AG04450 (cell line): Measurements from ENCODE around the gene LYL1. TPM values are rescaled to one million over a fixed set of nuclear protein-coding genes. Genes with fewer than 3 reads are reported as not detected.

Experiments
- CTCF ChIA-PET: fragments of 300-600, 350-600 bp; formaldehyde crosslinking; extraction: SDS; loops from one replicate; lab custom pipeline; 2022; ENCODE audit warnings: antibody characterized with exemption, inconsistent platforms; lab: Charles Lee
- POLR2A ChIA-PET: fragments of 350-600 bp; formaldehyde crosslinking; extraction: SDS; loops from one replicate; lab custom pipeline; 2021; ENCODE audit warnings: antibody characterized with exemption, inconsistent platforms; lab: Yijun Ruan, JAX
- DNase-seq: peaks from one replicate; pipeline ENCODE4 v3.0.0-alpha.2; 2011; ENCODE audit warnings: low read depth, low spot score
- H3K27ac ChIP-seq: one replicate; pipeline ENCODE4 v1.5.1; 2012; ENCODE audit warnings: low read depth, low read length, control low read depth
- H3K27me3 ChIP-seq: one replicate; pipeline ENCODE4 v1.6.0; 2012; ENCODE audit warnings: low read length; ENCODE audit not compliant: control insufficient read depth, insufficient read depth
- H3K4me3 ChIP-seq: 2 replicates; pipeline ENCODE4 v1.5.1; 2011; ENCODE audit warnings: mild to moderate bottlenecking, low read depth, low read length, control low read depth
- H3K9me3 ChIP-seq: 2 replicates; pipeline ENCODE4 v1.5.1; 2012; ENCODE audit warnings: low read length; ENCODE audit not compliant: control insufficient read depth, insufficient read depth
- polyA plus RNA-seq: library from polyadenylated mRNA; depleted of rRNA; stranded (reverse); fragments of >200 nt; gene quantifications from 2 replicates; pipeline ENCODE4 v1.2.3, GENCODE V29; 2011
- TF ChIP-seq, protein P1 (sequence below): IDR thresholded peaks from 2 replicates; pipeline ENCODE4 v1.5.1; 2011; ENCODE audit warnings: low read depth, low read length, control low read depth, inconsistent platforms

The LYL1 gene
- polyA plus RNA-seq, 1 experiment, result 0.11 TPM

DNA sequence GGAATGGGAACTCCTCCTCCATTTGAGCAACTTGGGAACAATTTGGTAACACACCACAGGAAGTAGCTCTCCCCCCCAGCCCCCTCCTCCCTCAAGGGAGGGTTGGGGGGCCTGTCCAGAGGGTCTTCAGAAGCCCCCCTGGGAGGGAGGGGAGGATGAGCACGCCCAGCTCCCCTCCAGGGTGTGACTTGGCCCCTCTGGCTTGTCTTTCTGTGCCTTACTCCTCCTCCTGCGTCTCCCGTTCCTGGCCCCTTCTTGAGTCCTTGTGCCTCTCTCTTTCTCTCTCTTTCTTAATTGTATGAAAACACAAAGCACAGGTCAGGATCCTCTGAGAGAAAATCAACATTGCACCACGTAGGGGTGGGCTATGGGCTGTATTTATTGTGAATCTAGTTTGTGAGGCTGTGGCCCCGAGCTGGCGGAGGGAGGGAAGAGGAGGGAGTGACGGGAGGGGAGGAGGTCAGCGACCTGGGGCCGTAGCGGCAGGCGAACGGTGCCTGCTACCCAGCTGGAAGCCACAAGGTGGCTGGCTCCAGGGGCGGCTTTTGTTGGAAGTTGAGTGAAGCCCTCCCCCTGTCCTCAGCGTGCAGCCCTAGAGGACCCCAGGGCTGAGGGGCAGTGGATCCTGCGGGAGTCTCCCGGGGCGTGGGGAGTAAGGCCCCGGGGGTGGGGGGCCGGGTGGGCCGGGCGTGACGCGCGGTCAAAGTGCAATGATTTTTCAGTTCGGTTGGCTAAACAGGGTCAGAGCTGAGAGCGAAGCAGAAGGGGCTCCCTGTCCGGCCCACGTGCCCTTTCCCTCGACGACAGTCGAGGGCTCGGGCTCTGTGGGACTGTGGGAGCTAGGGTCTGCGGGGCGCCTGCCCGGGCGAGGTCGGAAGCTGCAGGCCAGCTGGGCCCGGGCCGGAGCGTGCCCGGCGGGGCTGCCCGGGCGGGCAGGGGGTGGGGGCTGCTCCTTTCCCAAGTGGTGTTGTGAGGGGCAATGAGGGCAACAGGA lies 6.4 kb downstream of the LYL1 start:
- Histone ChIP-seq H3K9me3 (no peaks in the 10 kb centered on the region; the same call in 1 of the 2 replicates), H3K27ac (no peak overlapping the region), H3K27me3 (no peaks in the 10 kb centered on the region), H3K4me3 (no peak overlapping the region)
- TF ChIP-seq, protein P1, sequence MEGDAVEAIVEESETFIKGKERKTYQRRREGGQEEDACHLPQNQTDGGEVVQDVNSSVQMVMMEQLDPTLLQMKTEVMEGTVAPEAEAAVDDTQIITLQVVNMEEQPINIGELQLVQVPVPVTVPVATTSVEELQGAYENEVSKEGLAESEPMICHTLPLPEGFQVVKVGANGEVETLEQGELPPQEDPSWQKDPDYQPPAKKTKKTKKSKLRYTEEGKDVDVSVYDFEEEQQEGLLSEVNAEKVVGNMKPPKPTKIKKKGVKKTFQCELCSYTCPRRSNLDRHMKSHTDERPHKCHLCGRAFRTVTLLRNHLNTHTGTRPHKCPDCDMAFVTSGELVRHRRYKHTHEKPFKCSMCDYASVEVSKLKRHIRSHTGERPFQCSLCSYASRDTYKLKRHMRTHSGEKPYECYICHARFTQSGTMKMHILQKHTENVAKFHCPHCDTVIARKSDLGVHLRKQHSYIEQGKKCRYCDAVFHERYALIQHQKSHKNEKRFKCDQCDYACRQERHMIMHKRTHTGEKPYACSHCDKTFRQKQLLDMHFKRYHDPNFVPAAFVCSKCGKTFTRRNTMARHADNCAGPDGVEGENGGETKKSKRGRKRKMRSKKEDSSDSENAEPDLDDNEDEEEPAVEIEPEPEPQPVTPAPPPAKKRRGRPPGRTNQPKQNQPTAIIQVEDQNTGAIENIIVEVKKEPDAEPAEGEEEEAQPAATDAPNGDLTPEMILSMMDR, result no peak
- ChIA-PET POLR2A (interaction anchor here (0.6 kb wide), 1 partner anchor 90 kb away, joined by 4 read pairs; no protein-coding TSS in a partner anchor), CTCF (interaction anchor here (1.0 to 7.6 kb wide), 6 partner anchors 11 to 131 kb away, joined by 3 to 150 read pairs (median 7); no protein-coding TSS in a partner anchor)
- no peak for DNase-seq

DNA sequence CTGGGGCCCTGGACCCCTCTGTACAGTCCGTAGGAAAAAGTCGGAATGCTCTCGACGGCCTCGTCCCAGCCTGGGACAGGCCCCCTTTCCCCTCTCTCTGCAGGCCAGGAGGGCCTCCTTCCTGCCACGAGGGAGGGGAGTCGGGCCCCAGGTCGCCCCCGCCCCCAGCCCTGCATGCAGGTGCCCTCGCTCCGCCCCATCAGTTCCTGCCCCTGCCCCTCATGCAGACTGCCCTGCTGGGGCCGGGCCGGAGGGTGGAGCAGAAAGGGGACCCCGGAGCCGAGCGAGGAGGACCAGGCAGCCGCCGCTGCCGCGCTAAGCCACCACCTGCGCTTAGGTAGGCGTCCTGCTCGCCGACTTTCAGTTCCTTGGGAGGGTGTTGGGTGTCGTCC lies 7.3 kb downstream of the LYL1 start:
- POLR2A ChIA-PET, result no interaction called here
- no peak for DNase-seq
- no peak overlapping the region for H3K4me3 ChIP-seq
- no peak overlapping the region for H3K27ac ChIP-seq
- no peaks in the 10 kb centered on the region; the same call in 1 of the 2 replicates for H3K9me3 ChIP-seq
- CTCF ChIA-PET, result interaction anchor here (0.6 to 7.6 kb wide), 8 partner anchors 9 to 213 kb away, joined by 3 to 150 read pairs (median 6); no protein-coding TSS in a partner anchor
- no peaks in the 10 kb centered on the region for H3K27me3 ChIP-seq
- TF ChIP-seq, protein P1, result no peak

DNA sequence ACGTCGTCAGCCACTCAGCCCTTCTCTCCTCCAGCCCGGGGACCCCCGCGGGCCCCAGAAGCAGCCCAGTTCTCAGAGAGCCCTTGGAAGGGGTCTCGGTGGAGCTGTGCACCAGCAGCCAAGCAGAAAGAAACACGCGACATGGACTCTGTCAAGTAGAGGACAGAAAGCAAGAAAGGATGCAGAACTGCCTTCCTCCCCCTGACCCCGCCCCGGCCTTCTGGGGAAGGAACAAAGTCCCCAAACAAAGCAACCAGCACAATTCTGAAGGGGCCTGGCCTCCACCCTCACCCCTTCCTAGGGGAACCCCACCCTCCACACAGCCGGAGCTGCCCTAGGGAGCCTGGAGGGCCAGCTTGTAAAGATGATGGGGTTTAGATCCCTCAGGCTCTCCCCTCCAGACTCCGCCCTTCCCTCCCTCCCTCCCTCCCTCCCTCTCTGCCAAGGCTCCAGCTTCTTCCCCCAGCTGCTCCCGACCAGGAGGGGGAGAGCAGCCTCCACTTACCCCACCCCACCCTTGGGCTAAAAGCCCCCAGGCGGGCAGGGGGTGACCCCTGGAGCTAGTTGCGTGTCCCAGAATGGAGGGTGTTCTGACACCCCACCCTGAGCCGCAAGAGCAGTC lies 7.8 kb downstream of the LYL1 start:
- H3K9me3 ChIP-seq, result no peaks in the 10 kb centered on the region; the same call in 1 of the 2 replicates
- TF ChIP-seq, protein P1, result no peak
- no peak overlapping the region for H3K4me3 ChIP-seq
- no peak for DNase-seq
- CTCF ChIA-PET, result interaction anchor here (0.6 to 7.6 kb wide), 18 partner anchors 9 to 212 kb away, joined by 3 to 150 read pairs (median 6); no protein-coding TSS in a partner anchor
- H3K27ac ChIP-seq, result no peak overlapping the region
- no peaks in the 10 kb centered on the region for H3K27me3 ChIP-seq
- POLR2A ChIA-PET, result interaction anchor here (0.9 to 1.2 kb wide), 2 partner anchors 117 to 120 kb away, joined by 3 read pairs; no protein-coding TSS in a partner anchor

- no peak for DNase-seq
- Histone ChIP-seq H3K27ac (no peak overlapping the region), H3K4me3 (no peak overlapping the region), H3K9me3 (no peaks in the 10 kb centered on the region; the same call in 1 of the 2 replicates), H3K27me3 (no peaks in the 10 kb centered on the region)
- TF ChIP-seq, protein P1, result no peak
- POLR2A ChIA-PET, result interaction anchor here (0.9 to 1.2 kb wide), 3 partner anchors 16 to 119 kb away, joined by 3 read pairs; no protein-coding TSS in a partner anchor
- CTCF ChIA-PET, result interaction anchor here (0.6 to 7.6 kb wide), 32 partner anchors 8 to 536 kb away, joined by 3 to 150 read pairs (median 4); partner anchors contain the start of gene DAND5
These were observed 8.6 kb downstream of the LYL1 start for GRCh38 chr19:13094106-13094504.
